ENCODE measurements around the gene MZB1.
"Not testable (repeated sequence)": the region's sequence is repeated elsewhere in the genome, so short reads cannot be mapped to it uniquely, and the experiment has no call there.

Gene MZB1

GRCh38 chr5:139378101-139378825 is 11.4 kb downstream of the MZB1 start:
- DNase-seq (ENCODE audit: low read depth in 2 of 2) = no peak

DNA sequence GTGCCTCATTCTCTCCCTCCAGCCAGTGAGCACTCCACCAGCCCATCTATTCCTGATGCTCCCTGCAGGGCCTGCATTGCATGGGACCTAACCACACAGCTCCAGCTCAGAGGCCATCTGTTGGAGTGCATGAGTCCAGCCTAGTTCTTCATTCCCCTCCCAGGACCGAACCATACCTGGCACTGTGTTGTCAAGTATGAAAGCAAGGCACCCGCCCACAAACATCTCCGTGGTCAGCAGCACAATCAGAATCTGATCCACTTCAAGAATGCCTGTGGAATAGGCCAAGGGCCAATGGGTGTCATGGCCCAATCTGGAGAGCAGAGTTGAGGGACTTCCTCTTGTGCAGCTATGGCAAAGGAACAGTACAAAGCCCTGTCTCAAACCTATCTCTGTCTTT is 12.5 kb downstream of the MZB1 start:
- no peak for DNase-seq (ENCODE audit: low read depth in 2 of 2)

- DNase-seq (ENCODE audit: low read depth in 2 of 2) = no peak
These were observed 13.3 kb downstream of the MZB1 start for GRCh38 chr5:139376364-139376763.

DNA sequence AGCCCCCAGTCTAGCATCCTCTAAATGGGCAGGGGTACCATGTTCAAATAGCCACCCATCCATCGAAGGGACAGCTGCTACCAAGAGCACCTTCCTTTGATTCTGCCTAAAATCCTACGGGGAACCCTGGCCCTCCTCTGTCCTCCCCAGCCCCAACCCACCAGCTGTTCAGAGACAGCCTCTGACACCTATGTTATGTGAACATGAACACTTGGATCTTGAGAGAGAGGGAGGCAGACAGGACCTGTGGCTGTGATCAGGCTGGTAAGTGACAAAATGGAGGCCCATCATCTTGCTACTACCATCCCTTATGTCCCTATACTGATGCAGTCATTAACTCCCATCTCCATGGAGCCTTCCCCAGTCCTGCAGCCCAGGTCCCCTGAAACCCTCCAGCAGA is 14.8 kb downstream of the MZB1 start:
- no peak for DNase-seq (ENCODE audit: low read depth in 2 of 2)

DNA sequence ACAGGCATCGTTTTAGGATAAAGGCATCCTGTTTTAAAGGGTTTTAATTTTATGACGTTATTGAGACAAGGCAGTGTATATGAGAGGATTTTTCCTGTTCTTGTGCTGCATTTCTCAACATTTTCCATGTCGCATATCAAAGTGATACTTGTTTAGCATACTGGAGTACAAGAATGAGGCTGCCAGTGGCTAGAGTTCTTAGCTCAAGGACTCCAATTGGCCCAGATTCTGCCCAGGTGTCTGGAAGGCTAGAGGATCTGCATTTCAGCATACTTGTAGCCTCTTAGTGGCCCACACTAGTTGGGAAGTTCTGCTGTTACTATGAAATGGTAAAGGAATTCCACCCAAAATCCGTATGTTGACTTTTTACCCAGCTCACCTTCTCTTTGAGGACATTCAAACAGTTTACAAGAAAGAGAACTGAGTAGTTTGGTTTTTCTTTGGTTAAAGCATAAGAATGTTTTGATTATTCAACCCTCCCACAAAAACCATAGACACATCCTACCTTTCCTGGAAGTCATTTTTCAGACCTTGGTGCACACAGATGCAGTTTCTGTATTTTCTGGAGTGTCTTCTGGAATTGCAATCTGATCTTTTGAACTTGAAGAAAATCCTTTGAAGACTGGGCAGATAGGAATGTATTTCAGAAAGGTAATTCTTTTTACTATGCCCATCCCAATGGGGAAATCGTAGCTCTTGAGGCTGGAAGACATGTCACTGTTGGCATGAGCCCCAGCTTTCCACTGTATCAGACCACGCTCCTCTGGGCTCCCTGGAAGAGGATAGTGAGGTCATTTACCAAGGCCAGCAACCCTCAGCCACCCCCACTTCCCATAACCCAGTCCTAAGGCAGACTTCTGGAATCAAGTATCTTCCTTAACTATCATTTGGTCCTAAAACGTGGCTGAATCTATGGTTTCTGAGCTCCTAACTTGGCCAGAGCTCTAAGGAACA is 18.0 kb downstream of the MZB1 start:
- DNase-seq (ENCODE audit: low read depth in 2 of 2) = no peak

GRCh38 chr5:139369181-139369580 is 20.5 kb downstream of the MZB1 start:
- peak in 1 of 2 experiments; percentile 37 for DNase-seq (ENCODE audit: low read depth in 2 of 2)

DNA sequence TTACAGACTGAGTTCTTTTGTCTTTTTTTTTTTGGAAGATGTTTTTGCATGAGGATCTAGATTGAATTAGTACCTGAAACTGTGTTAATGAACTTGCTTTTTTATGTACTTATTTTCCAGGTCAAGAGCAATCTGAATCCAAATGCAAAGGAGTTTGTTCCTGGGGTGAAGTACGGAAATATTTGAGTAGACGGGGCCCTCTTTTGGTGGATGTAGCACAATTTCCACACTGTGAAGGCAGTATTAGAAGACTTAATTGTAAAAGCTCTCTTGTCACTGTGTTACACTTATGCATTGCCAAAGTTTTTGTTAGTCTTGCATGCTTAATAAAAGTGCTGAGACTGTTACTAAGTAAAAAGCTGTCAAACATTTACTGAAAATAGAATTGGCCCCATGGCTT is 21.1 kb downstream of the MZB1 start:
- DNase-seq (ENCODE audit: low read depth in 2 of 2) = no peak

DNA sequence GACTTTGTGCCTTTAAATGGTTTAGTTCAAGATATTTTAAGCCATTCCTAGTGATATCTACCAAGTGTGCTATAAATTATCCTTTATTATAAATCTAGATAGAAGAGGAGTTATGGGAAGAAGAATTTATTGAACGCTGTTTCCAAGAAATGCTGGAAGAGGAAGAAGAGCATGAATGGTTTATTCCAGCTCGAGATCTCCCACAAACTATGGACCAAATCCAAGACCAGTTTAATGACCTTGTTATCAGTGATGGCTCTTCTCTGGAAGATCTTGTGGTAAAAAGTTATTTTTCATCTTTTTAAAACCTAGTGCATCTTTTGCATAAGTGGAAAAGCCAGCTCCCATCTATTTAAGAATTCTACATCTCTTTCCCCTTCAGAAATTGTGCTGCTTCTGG is 25.2 kb downstream of the MZB1 start:
- DNase-seq (ENCODE audit: low read depth in 2 of 2) = no peak

DNA sequence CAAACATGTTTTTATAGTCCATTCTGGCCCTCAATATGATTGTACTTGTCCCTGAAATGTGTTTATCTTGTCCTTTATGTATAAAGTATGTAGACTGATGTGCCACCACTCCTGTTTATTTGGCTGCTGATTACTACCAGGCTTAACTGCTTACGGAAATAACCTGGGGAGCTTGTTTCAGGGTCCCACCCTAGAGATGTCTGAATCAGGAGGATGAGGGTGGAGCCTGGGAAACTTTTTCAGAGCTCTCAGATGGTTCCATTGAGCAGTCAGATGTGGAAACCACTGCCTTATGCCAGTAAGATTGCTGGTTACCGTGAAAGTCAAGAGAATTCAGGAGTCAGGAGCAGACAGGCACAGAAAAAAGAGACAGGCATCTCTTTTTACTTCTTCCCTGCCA is 25.8 kb downstream of the MZB1 start:
- no peak for DNase-seq (ENCODE audit: low read depth in 2 of 2)

GRCh38 chr5:139361835-139362429 is 27.8 kb downstream of the MZB1 start:
- DNase-seq (ENCODE audit: low read depth in 2 of 2) = no peak

GRCh38 chr5:139360384-139360783 is 29.3 kb downstream of the MZB1 start:
- DNase-seq (ENCODE audit: low read depth in 2 of 2) = no peak

- no peak for DNase-seq (ENCODE audit: low read depth in 2 of 2)
These were observed 31.6 kb downstream of the MZB1 start for GRCh38 chr5:139358064-139358463.

DNA sequence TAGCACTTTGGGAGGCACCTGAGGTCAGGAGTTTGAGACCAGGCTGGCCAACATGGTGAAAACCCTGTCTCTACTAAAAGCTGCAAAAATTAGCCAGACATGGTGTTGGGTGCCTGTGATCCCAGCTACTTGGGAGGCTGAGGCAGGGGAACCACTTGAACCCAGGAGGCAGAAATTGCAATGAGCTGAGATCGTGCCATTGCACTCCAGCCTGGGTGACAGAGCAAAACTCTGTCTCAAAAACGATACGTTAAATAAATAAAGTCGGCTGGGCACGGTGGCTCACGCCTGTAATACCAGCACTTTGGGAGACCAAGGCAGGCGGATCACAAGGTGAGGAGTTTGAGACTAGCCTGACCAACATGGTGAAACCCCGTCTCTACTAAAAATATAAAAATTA is 33.8 kb downstream of the MZB1 start:
- DNase-seq (ENCODE audit: low read depth in 2 of 2) = not testable (repeated sequence)

- no peak for DNase-seq (ENCODE audit: low read depth in 2 of 2)
These were observed 35.5 kb downstream of the MZB1 start for GRCh38 chr5:139354186-139354585.

DNA sequence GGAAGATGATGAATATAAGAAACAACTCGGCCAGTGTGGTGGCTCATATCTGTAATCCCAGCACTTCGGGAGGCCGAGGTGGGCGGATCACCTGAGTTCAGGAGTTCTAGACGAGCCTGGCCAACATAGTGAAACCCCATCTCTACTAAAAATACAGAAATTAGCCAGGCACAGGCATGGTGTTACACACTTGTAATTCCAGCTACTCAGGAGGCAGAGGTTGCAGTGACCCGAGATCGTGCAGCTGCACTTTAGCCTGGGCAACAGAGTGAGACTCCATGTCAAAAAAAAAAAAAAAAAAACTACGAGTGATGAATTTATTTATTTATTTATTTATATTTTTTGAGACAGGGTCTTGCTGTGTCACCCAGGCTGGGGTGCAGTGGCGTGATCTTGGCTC is 41.9 kb downstream of the MZB1 start:
- not testable (repeated sequence) for DNase-seq (ENCODE audit: low read depth in 2 of 2)

DNA sequence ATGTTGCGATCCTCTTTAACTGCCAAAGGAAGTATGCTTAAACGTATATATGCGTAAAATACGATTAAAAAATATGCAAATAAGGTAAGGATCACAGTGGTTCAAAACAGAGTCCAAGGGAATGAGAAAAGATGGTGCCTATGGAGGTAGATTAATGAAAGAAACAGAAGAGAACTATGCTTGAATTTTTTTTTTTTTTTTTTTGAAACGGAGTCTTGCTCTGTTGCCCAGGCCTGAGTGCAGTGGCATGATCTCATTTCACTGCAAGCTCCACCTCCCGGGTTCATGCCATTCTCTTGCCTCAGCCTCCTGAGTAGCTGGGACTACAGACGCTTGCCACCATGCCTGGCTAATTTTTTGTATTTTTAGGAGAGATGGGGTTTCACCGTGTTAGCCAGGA is 44.3 kb downstream of the MZB1 start:
- DNase-seq (ENCODE audit: low read depth in 2 of 2) = not testable (repeated sequence)

- no peak for DNase-seq (ENCODE audit: low read depth in 2 of 2)
These were observed 45.5 kb downstream of the MZB1 start for GRCh38 chr5:139344177-139344576.

GRCh38 chr5:139343476-139343875 is 46.2 kb downstream of the MZB1 start:
- no peak for DNase-seq (ENCODE audit: low read depth in 2 of 2)

DNA sequence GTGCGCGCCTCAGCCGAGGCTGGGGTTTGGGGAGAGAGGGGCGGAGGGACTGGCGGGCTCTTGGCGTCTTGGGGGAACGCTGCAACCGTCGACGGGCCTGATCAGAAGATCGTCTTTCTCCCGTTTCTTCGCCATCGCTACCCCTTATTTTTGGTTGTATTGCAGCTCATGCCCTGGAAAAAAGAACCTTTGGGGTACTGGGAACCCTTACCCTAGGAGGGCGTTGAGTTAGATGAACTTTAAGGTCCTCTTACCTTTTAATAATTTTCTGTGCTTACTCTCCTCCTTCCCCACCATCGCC is 47.3 kb downstream of the MZB1 start:
- DNase-seq (ENCODE audit: low read depth in 2 of 2) = no peak

DNA sequence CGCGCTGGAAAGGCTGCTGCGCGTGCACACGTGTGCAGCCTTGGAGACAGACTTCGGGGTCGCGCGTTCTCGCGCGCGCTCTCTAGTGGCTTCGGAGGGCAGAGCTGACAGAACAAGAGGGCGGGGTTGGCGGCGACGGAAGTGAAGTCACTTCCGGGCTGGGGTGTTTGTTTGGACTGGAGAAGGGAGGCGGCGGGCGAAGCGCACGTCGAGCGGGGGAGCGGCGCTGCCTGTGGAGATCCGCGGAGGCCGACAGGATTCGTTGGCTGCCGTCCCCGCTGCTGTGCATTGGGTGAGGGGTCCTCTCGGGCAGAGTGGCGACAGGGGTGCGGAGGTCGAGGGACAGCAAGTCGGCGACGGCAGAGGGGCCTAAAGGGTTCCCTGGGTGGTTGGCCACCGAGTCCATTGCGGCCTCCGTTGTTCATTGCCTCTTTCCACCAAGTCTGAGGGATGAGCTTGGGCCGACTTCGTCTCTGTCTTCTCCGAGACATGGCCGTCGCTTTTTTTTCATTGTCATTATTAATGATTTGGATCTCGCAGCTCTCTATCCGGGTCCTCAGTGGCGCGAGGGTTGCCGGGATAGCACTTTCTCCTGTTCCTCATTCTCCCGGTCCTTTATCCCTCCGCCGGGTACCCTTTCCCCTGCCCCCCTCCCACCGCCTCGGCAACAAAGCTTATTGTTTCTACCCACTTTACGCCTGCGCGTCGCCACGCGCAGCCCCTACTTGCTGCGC is 47.9 kb downstream of the MZB1 start, which contains the start of gene PAIP2:
Gene PAIP2, plus strand, starts transcription at position 166 of the 734 bp plus-strand sequence. CDS start 21,931 bp downstream, outside the sequence.
- peak; percentile 96 to 97 for DNase-seq (ENCODE audit: low read depth in 2 of 2)

DNA sequence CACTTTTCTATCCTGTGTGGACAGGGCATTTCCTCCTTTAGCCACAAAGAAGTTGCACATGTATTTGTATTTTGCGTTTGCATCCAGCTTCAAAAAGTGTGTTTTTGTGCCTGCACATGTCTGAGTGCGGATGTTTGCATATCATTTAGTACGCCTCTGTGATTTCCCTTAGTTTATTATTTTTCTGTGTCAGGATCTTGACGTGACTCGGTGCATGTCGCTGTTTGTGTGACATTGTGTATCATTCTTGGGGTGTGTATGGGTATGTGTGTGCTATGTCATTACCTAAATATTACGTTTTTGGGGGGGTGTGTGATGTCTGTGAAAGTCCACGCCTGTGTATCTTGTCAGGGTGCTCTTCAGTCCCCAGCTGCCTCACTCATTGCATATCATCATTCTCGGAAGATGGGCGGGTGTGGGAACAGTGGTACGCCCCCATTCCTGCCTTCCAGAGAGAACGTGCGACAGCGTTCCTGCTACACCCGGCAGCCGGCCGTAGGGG is 48.5 kb downstream of the MZB1 start:
- no peak for DNase-seq (ENCODE audit: low read depth in 2 of 2)

DNA sequence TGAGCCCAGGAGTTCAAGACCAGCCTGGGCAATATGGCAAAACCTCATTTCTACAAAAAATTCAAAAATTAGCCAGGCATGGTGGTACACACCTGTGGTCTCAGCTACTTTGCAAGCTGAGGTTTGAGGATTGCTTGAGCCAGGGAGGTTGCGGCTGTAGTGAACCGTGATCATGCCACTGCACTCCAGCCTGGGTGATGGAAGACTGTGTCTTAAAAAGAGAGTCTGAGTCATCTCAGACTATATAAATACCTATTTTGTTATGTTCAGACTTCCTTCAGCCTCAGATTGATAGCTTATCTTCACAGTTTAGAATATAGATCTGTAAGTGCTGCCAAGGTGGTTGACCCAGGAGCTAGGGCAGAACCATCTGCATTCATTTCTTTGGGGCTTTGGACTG is 49.7 kb downstream of the MZB1 start:
- DNase-seq (ENCODE audit: low read depth in 2 of 2) = no peak
